NCI-H748 (cell line): ENCODE measurements around the gene BIRC7.
A peak's percentile ranks its signal among the peaks of the same experiment; 100 is the strongest.

Experiments used
- DNase-seq: peaks from one replicate; lab custom pipeline; 2025; ENCODE audit not compliant: unreplicated experiment; lab: John Stamatoyannopoulos, UW

Gene BIRC7

GRCh38 chr20:63235399-63235983 lies at the start of gene BIRC7:
Gene BIRC7 (plus strand): TSS chr20:63235905. CDS start chr20:63236097, 192 bp downstream.
- no peak for DNase-seq

GRCh38 chr20:63186084-63186483 lies 49.6 kb upstream of the BIRC7 start:
- DNase-seq: no peak

GRCh38 chr20:63186528-63187316 lies 49.0 kb upstream of the BIRC7 start:
- DNase-seq: no peak

GRCh38 chr20:63187338-63188158 lies 48.2 kb upstream of the BIRC7 start:
- DNase-seq: no peak

- no peak for DNase-seq
Observed at GRCh38 chr20:63188159-63188442, 47.6 kb upstream of the BIRC7 start.

GRCh38 chr20:63188641-63189321 lies 46.9 kb upstream of the BIRC7 start:
- no peak for DNase-seq

GRCh38 chr20:63189322-63189642 lies 46.4 kb upstream of the BIRC7 start:
- DNase-seq: no peak

- no peak for DNase-seq
Observed at GRCh38 chr20:63189846-63190559, 45.7 kb upstream of the BIRC7 start.

GRCh38 chr20:63190828-63191227 lies 44.9 kb upstream of the BIRC7 start:
- DNase-seq: no peak

GRCh38 chr20:63191400-63191799 lies 44.3 kb upstream of the BIRC7 start:
- DNase-seq: peak; percentile 67

- no peak for DNase-seq
Observed at GRCh38 chr20:63192721-63193120, 43.0 kb upstream of the BIRC7 start.

- no peak for DNase-seq
Observed at GRCh38 chr20:63194007-63194796, 41.5 kb upstream of the BIRC7 start.

- DNase-seq: no peak
Observed at GRCh38 chr20:63194797-63195173, 40.9 kb upstream of the BIRC7 start.

- no peak for DNase-seq
Observed at GRCh38 chr20:63196768-63197470, 38.8 kb upstream of the BIRC7 start.

- no peak for DNase-seq
Observed at GRCh38 chr20:63198606-63199005, 37.1 kb upstream of the BIRC7 start.

GRCh38 chr20:63202021-63202420 lies 33.7 kb upstream of the BIRC7 start:
- no peak for DNase-seq

GRCh38 chr20:63202811-63203526 lies 32.7 kb upstream of the BIRC7 start:
- DNase-seq: no peak

- DNase-seq: no peak
Observed at GRCh38 chr20:63204362-63204761, 31.3 kb upstream of the BIRC7 start.

- DNase-seq: no peak
Observed at GRCh38 chr20:63205896-63206295, 29.8 kb upstream of the BIRC7 start.
